HG03280 (cell line): ENCODE data around the gene HEYL.

Experiments
- ATAC-seq: cut with Tn5 transposase; IDR thresholded peaks from one replicate; pipeline ENCODE4 v1.9.1; 2021; ENCODE audit warnings: mild to moderate bottlenecking, moderate library complexity; ENCODE audit not compliant: unreplicated experiment

The HEYL gene

GRCh38 chr1:39668111-39668510 is 28.7 kb upstream of the HEYL start:
- no peak for ATAC-seq

- peak; percentile 80 for ATAC-seq
Measured at GRCh38 chr1:39666772-39667171, 27.3 kb upstream of the HEYL start.

DNA sequence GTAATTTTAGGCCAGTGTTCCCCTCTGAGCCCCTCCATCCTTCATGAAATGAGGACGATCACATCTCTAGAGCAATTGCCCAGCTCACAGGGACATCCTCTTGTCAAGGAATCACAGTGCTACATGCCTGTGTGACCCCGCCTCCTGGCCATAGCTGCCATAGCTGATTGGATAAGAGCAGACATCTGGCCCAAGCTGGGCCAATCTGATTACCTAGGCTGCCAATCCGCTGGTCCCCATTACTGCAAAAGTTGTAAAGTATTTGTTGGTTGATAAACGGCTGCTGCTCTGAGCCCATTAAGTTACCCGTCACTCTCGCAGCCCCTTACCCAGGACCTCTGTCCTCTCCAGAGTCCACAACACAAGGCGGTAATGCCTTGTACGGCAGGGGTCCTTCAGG is 24.1 kb upstream of the HEYL start:
- no peak for ATAC-seq

DNA sequence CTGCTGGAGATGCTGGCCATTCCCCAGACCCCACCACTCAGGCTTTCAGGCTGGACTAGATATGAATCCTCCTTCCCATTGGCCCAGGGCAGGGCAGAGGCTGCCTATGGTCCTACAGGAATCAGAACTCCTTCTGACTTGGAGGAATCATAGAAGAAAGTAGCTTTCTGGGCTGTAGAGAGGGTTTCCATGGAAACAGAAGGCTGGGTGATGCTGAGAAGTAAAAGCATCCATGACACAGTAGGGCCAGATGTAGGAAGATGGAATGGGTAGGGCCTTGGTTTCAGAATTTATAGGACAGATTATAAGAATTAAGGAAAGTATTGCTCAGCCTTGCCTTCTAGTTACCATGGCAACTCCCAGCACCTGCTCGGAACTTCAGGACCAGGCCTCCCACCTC is 23.4 kb upstream of the HEYL start:
- ATAC-seq = no peak

DNA sequence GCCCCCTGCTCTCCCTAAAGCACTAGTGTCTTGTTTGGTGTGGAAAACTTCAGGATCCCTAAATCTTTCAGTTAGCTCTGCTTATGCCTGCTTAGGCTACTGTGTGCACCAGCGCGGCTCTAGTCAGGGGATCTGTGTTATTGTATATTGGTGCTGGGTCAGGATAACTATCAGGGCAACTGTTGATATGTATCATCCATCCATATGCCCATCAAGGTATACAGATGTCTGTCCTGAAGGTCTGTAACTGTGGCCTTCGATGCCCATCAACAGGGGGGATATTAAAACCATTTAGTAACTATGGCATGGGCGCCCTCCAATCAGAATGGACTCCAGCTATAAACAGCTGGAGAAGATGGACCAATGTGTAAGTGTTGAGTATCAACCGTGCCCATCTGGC is 20.1 kb upstream of the HEYL start:
- no peak for ATAC-seq

- no peak for ATAC-seq
Measured at GRCh38 chr1:39659110-39659509, 19.7 kb upstream of the HEYL start.

DNA sequence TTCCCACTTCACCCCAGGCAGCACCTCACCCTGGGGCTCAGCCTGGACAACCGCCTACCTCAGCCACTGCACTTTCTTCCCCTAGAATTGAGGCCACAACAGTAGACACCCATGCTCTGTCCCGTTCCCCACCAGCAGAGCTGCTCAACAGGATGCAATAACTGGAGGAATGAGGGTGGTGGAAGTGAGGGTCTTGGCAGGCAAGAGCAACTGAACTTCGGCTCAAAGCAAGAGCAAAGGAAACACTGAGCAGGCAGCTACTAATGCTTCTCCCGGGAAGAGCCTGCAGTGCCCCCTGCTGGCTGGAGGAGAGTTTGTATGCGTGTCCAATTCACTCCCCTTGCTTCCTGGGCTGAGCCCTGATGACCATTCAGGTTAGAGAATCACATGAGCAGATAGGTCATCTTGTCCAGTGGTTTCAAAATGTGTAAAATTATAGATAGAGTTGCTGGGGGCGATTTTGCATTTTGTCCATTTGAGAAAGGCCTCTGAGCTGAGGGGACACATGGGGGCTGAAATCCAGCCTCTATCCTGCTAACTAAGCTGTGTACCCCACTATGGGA is 18.6 kb upstream of the HEYL start:
- ATAC-seq = no peak

DNA sequence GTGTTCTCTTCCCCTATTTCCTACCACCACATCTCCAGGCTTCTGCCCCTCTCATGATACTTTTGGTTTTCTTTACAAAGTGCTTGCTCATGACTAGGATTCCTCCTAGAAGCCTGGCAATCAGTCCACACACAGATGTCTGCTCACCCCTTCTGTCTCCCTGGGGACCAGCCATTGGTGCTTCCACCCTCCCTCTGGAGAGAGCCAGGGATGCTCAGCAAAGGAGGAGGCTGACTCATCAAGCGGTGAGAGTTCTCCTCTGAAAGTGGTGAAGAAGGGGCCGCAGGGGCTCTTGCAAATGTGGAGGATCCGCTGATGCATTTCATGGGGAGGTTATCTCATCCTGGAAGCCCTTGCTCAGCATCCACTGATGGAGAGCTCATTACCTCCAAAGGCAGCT is 18.0 kb upstream of the HEYL start:
- no peak for ATAC-seq

DNA sequence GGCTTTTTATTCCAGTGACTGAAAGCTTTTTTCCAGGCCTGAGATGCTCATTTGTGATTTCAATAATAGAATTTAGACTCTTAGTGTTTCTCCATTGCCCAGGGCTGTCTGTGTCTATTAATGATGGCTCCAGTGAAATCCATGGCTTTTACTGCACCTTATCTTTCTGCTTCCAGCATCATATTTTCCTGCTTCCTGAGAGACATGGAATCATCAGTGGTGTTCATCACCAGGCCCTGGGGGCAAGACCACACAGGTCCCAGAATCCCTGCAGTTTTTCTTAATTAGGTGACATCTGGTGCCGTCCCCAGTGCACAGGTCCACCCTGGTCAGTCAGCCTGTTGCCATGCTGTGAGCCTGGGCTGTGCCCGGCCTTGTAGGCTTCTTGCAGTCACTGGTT is 16.9 kb upstream of the HEYL start:
- no peak for ATAC-seq

GRCh38 chr1:39655578-39656268 is 16.3 kb upstream of the HEYL start:
- ATAC-seq = no peak

DNA sequence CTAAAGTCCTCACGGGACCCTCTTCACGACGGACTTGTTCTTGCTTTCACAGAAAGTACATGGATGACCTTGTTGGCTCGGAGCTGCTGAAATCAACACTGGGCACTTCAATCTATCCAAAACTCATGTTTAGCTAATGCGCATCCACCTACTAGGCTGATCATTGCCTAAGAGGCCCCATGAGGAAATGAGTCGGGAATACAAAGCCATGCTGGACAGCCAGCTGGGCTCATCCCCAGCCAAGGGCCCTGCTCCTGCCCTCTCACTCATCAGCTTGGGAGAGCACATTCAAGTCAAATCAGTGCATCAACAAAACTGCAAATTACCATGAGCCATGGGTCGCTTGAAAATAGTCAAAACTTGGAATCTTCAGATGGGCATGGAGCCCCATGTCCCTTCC is 14.8 kb upstream of the HEYL start:
- no peak for ATAC-seq

GRCh38 chr1:39653546-39654031 is 14.1 kb upstream of the HEYL start:
- no peak for ATAC-seq

DNA sequence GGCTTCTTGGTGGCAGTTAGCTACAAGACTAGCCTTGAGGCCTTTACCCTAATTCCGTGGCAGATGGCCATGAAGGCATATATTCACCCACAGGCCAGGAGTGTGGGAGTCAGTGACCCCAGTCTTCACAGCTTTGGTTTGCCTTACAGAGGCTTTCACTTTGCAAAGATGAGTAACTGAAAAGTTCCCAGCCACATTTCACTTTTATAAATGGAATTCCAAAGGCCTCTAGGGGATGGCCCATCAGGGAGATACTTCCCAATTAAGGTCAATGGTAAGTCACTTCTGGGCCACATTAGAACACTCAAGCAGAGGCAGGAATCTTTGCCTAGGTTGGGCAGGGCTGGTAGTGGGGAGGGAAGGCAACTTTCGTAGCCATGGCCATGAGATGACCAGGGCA is 13.1 kb upstream of the HEYL start:
- ATAC-seq = no peak

DNA sequence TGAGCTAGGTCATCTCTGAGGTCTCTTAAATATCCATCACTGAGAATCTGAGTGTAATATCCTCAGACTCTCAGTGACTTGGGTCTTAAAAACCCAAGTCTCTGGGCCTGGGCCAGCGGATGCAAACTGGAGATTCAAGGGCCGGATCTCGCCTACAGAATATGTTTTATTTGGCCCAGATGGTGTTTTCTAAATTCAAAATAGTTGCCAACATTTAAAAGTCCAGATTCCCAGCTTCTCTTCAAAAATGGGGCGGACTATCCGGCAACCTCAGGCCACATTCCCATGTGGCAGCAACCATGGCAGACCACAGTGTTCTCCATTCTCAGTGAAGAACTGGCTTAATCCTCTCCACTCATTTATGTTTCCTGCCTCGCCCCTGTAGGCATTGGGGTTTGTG is 12.7 kb upstream of the HEYL start:
- no peak for ATAC-seq

GRCh38 chr1:39650431-39650830 is 11.0 kb upstream of the HEYL start:
- no peak for ATAC-seq

GRCh38 chr1:39649636-39650185 is 10.3 kb upstream of the HEYL start:
- no peak for ATAC-seq

DNA sequence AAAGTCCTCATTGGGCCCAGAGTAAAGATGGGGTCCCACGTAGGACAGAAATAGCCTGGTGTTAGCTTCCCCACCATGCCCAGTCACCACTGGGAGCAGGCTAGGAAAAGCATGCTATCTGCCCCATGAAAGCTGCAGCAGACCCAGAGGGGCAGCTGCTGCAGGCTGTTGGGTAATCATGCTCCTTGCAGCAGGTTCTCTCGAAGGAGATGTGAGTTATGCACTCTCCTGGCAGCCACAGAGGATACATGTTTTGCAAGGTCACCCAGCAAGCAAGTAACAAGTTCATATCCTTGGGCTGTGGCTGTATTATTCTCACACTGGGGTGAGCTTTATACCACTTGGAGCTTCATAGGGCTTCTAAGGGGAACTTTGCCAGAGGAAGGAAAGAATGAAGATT is 9.1 kb upstream of the HEYL start:
- ATAC-seq = no peak

DNA sequence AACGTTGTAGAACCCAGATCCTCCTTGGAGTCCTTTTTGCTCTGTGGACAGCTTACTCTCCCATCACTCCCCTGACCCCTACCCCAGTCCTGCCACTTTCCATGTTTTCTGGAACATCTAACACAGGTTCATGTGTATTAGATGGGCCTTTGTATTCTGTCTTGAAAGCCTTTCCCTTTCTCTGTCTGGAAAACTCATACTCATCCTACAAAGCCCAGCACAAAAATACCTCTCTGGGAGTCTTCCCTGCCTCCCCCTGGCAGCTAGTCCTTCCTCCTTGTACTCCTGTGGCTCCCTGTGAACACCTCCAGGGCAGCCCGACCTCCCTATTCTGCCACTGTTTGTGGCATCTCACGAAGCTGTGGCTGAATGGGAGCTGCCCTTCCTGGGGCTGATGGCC is 7.8 kb upstream of the HEYL start:
- ATAC-seq = no peak

DNA sequence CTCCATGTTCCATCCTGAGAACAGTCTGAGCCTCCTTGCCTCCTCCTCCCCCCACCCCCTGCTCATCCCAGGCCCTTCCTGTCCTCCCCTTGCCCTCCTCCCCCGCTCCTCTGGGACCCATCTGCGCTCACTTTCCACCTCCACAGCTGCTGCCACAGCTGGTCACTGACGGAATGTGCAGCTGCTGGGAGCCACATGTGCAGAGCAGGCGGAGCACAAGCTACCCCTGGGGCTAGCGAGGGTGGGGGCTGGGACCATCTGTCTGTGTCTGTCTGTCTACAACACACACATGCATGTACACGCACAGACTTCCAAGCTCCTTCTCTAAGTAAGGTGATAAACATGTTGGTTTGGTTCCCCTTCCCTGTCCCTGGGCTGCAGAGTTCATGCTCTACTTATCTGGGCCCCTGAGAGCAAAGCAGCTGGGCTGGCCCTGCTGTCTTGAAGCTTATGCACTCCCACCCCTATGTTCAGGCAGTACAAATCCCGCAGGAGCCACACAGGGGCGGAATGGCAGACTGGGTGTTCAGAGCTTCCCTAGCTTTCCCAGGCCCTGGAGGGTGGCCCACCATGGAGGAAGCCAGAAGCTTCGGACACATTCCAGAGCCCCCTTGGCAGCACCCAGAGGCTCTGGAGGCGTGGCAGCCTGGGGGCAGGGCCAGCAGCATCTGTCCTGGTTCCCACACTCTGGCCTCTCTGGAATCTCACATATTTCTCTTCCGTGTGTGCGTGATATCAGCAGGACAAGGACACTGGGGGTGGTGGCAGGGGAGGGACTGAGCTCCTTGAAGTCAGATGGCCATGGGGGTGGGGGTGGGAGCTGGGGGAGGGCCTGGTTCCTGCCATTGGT is 7.0 kb upstream of the HEYL start:
- no peak for ATAC-seq

DNA sequence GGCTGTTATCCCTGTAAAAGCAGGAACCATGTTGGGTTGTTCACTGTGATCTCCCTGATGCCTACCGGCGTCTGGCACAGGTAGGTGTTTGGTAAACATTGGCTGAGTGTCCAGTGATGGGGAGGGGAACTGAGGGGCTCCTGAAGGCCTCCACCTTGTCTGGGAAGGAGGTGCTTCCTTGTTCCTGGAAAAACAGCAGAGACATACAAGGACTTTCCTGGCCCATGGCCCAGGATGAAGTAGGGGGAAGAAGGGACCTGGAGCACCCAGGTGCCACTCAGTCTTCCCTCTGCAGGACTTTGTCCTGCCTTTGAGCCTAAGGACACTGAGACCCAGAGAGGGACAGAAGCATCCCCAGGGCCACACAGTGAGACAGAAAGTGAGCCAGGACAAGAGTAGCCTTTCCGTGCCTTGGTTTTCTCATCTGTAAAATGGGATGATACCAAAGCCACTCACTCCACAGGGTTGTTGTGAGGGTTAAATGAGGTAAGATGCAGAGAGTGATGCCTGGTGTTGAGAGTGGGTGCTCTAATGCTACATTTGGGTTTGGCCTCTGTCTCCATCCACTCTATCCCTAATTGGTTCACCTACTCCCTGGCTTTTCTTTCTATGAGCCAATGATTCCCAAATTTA is 6.1 kb upstream of the HEYL start:
- no peak for ATAC-seq

GRCh38 chr1:39643705-39644104 is 4.3 kb upstream of the HEYL start:
- ATAC-seq = no peak
